ENCODE data around the gene IL17RA. TPM values are rescaled to one million over a fixed set of nuclear protein-coding genes. Genes with fewer than 3 reads are reported as not detected.

The IL17RA gene
- total RNA-seq, 1 donor from 2014 or later: 21.5 TPM

- DNase-seq (ENCODE audit: low read depth): no peak
- Histone ChIP-seq H3K9ac (ENCODE audit: low read length) (no peak overlapping the region), H3K27ac (ENCODE audit: low read depth, low read length) (no peak overlapping the region), H3K27me3 (ENCODE audit: insufficient read depth, low read length) (no peaks in the 10 kb centered on the region), H3K79me2 (ENCODE audit: insufficient read depth, low read length) (no peaks in the 10 kb centered on the region), H3K4me1 (ENCODE audit: insufficient read depth, low read length) (no peaks in the 10 kb centered on the region), H2AFZ (ENCODE audit: low read depth, low read length) (no peak overlapping the region), H3K9me3 (ENCODE audit: insufficient read depth, low read depth, low read length) (no peaks in the 10 kb centered on the region), H3K36me3 (ENCODE audit: insufficient read depth, low read length) (peaks cover 8% of the 10 kb centered on the region), H4K20me1 (ENCODE audit: insufficient read depth, low read length) (peaks cover 15% of the 10 kb centered on the region), H3K4me3 (ENCODE audit: insufficient read depth, low read depth, low read length) (no peak overlapping the region), H3K4me2 (ENCODE audit: low read length) (no peak overlapping the region)
- TF ChIP-seq EZH2 (IDR thresholded peaks at IDR 0.05; ENCODE audit: insufficient read depth, low read length) (no peak), CTCF (IDR thresholded peaks at IDR 0.05; ENCODE audit: insufficient read depth, low read depth, low read length) (no peak)
- H3K27ac Mint-ChIP-seq (ENCODE audit: unreplicated experiment): no peak overlapping the region
- peaks cover 36% of the 10 kb centered on the region for H3K36me3 Mint-ChIP-seq (ENCODE audit: low read depth, unreplicated experiment)
- no peaks in the 10 kb centered on the region for H3K9me3 Mint-ChIP-seq (ENCODE audit: unreplicated experiment)
- no peaks in the 10 kb centered on the region for H3K27me3 Mint-ChIP-seq (ENCODE audit: low read depth, unreplicated experiment)
- no peak for FAIRE-seq
- H3K4me1 Mint-ChIP-seq (ENCODE audit: low read depth, unreplicated experiment): no peaks in the 10 kb centered on the region
- H3K4me3 Mint-ChIP-seq (ENCODE audit: unreplicated experiment): no peak overlapping the region
Observed at GRCh38 chr22:17106785-17107546, 22.2 kb downstream of the IL17RA start.

- H3K27ac ChIP-seq (ENCODE audit: low read depth, low read length): no peak overlapping the region
- peaks cover 31% of the 10 kb centered on the region for H3K36me3 Mint-ChIP-seq (ENCODE audit: low read depth, unreplicated experiment)
- no peaks in the 10 kb centered on the region for H3K9me3 Mint-ChIP-seq (ENCODE audit: unreplicated experiment)
- DNase-seq (ENCODE audit: low read depth): no peak
- H3K79me2 ChIP-seq (ENCODE audit: insufficient read depth, low read length): no peaks in the 10 kb centered on the region
- H3K27me3 Mint-ChIP-seq (ENCODE audit: low read depth, unreplicated experiment): no peaks in the 10 kb centered on the region
- peaks cover 6% of the 10 kb centered on the region for H3K36me3 ChIP-seq (ENCODE audit: insufficient read depth, low read length)
- no peak overlapping the region for H3K27ac Mint-ChIP-seq (ENCODE audit: unreplicated experiment)
- peaks cover 17% of the 10 kb centered on the region for H4K20me1 ChIP-seq (ENCODE audit: insufficient read depth, low read length)
- TF ChIP-seq CTCF (IDR thresholded peaks at IDR 0.05; ENCODE audit: insufficient read depth, low read depth, low read length) (no peak), EZH2 (IDR thresholded peaks at IDR 0.05; ENCODE audit: insufficient read depth, low read length) (no peak)
- no peak overlapping the region for H3K4me3 Mint-ChIP-seq (ENCODE audit: unreplicated experiment)
- no peak overlapping the region for H2AFZ ChIP-seq (ENCODE audit: low read depth, low read length)
- no peak overlapping the region for H3K4me3 ChIP-seq (ENCODE audit: insufficient read depth, low read depth, low read length)
- no peak overlapping the region for H3K9ac ChIP-seq (ENCODE audit: low read length)
- no peaks in the 10 kb centered on the region for H3K4me1 Mint-ChIP-seq (ENCODE audit: low read depth, unreplicated experiment)
- no peak overlapping the region for H3K4me2 ChIP-seq (ENCODE audit: low read length)
- no peaks in the 10 kb centered on the region for H3K27me3 ChIP-seq (ENCODE audit: insufficient read depth, low read length)
- no peaks in the 10 kb centered on the region for H3K9me3 ChIP-seq (ENCODE audit: insufficient read depth, low read depth, low read length)
- no peaks in the 10 kb centered on the region for H3K4me1 ChIP-seq (ENCODE audit: insufficient read depth, low read length)
- no peak for FAIRE-seq
Observed at GRCh38 chr22:17107547-17107810, 22.7 kb downstream of the IL17RA start.

Measured in astrocyte (in vitro differentiated cells and primary cell).